Upper lobe of left lung (tissue), 4 donors: ENCODE measurements around the gene ADK.

Experiments used
- CTCF ChIP-seq, 6 experiments: fragments of 450-650 bp in 4 of 6; fragments of 200-600 bp in 2 of 6; sonication (generic) in 2 of 6; IDR thresholded peaks; one replicate each; pipeline ENCODE4 v1.5.1; 2016 to 2019; ENCODE audit warnings: antibody characterized with exemption in 6 of 6
- EP300 ChIP-seq, 4 donors: sonication (generic); formaldehyde crosslinking; IDR thresholded peaks; one replicate each; pipeline ENCODE4 v1.5.1; 2017; ENCODE audit warnings: antibody characterized with exemption in 4 of 4, control low read depth in 2 of 4
- POLR2A ChIP-seq, 4 donors: fragments of 450-650 bp; IDR thresholded peaks; one replicate each; pipeline ENCODE4 v1.5.1; 2016 to 2017; ENCODE audit warnings: antibody characterized with exemption in 4 of 4, mild to moderate bottlenecking in 2 of 4
- POLR2AphosphoS5 ChIP-seq, 2 donors: sonication (generic); formaldehyde crosslinking; IDR thresholded peaks; one replicate each; pipeline ENCODE4 v1.5.1; 2017; ENCODE audit warnings: antibody characterized with exemption in 2 of 2

- TF ChIP-seq CTCF (IDR thresholded peaks at IDR 0.05) (peak in 4 of 6 experiments; percentile 15 to 50 (median 44)), POLR2A (IDR thresholded peaks at IDR 0.05) (no peak), POLR2AphosphoS5 (IDR thresholded peaks at IDR 0.05) (no peak), EP300 (IDR thresholded peaks at IDR 0.05) (no peak)
Observed at GRCh38 chr10:74244097-74244685, 93.2 kb downstream of the ADK start.
